IMR-90 (cell line): ENCODE data around the gene PVALEF. TPM values are rescaled to one million over a fixed set of nuclear protein-coding genes. Genes with fewer than 3 reads are reported as not detected.
A peak's percentile ranks its signal among the peaks of the same experiment; 100 is the strongest.

Experiments
- ATAC-seq: fragments of 200-7000 bp; cut with Tn5 transposase; 2 replicates; pipeline ENCODE4 v1.9.1; 2020; ENCODE audit warnings: low read depth, mild to moderate bottlenecking, moderate library complexity
- BruUV-seq: library from RNA; stranded (reverse); fragments of 400-500 nt; replicated peaks from 2 replicates; lab custom pipeline; 2021; lab: Mats Ljungman, UMichigan
- CTCF ChIA-PET: fragments of 300-600 bp; formaldehyde crosslinking; extraction: SDS; loops from one replicate; lab custom pipeline; 2021; ENCODE audit warnings: antibody characterized with exemption; lab: Yijun Ruan, JAX
- POLR2A ChIA-PET: fragments of 300-600 bp; sonication (Branson Sonifier 250); formaldehyde crosslinking; loops from one replicate; lab custom pipeline; 2022; ENCODE audit warnings: antibody characterized with exemption; ENCODE audit not compliant: unreplicated experiment; lab: Charles Lee
- DNase-seq: peaks from one replicate; pipeline ENCODE4 v3.0.0; 2013
- H2AFZ ChIP-seq: replicated peaks from 2 replicates; pipeline ENCODE3; 2013; ENCODE audit warnings: low read length, mild to moderate bottlenecking; ENCODE audit not compliant: poor library complexity
- H2AK5ac ChIP-seq: 2 replicates; pipeline ENCODE4 v1.6.1; 2013; ENCODE audit warnings: low read depth, low read length, inconsistent platforms
- H2AK9ac ChIP-seq: replicated peaks from 2 replicates; pipeline ENCODE3; 2013; ENCODE audit warnings: mild to moderate bottlenecking, low read depth, low read length, moderate library complexity; ENCODE audit not compliant: poor library complexity
- H2BK120ac ChIP-seq: 2 replicates; pipeline ENCODE4 v1.6.1; 2013; ENCODE audit warnings: low read depth, low read length, inconsistent platforms
- H2BK15ac ChIP-seq: 3 replicates; pipeline ENCODE4 v1.6.1; 2013; ENCODE audit warnings: low read depth, low read length, inconsistent platforms
- H2BK20ac ChIP-seq: 2 replicates; pipeline ENCODE4 v1.6.1; 2013; ENCODE audit warnings: low read depth, mild to moderate bottlenecking, inconsistent platforms, low read length, moderate library complexity
- H2BK5ac ChIP-seq: 2 replicates; pipeline ENCODE4 v1.6.1; 2013; ENCODE audit warnings: mild to moderate bottlenecking, low read depth, low read length, inconsistent platforms; ENCODE audit not compliant: poor library complexity, severe bottlenecking
- H3K14ac ChIP-seq: replicated peaks from 2 replicates; pipeline ENCODE4 v1.6.1; 2013; ENCODE audit warnings: low read depth, low read length, inconsistent platforms
- H3K18ac ChIP-seq: 2 replicates; pipeline ENCODE4 v1.6.1; 2013; ENCODE audit warnings: low read depth, low read length, control low read depth
- H3K23ac ChIP-seq: 2 replicates; pipeline ENCODE4 v1.6.1; 2013; ENCODE audit warnings: low read depth, low read length, inconsistent platforms
- H3K27ac ChIP-seq: 2 replicates; pipeline ENCODE4 v1.5.1; 2013; ENCODE audit warnings: mild to moderate bottlenecking, control low read depth, low read length; ENCODE audit not compliant: insufficient read depth
- H3K27me3 ChIP-seq: 2 replicates; pipeline ENCODE4 v1.6.1; 2013; ENCODE audit warnings: low read length; ENCODE audit not compliant: control insufficient read depth, insufficient read depth
- H3K36me3 ChIP-seq: 2 replicates; pipeline ENCODE4 v1.6.1; 2013; ENCODE audit warnings: low read length, mixed read lengths; ENCODE audit not compliant: control insufficient read depth, insufficient read depth
- H3K4ac ChIP-seq: 2 replicates; pipeline ENCODE4 v1.6.1; 2013; ENCODE audit warnings: low read depth, low read length, inconsistent platforms
- H3K4me1 ChIP-seq: 2 replicates; pipeline ENCODE4 v1.6.1; 2013; ENCODE audit warnings: low read length, mixed read lengths; ENCODE audit not compliant: control insufficient read depth, insufficient read depth
- H3K4me2 ChIP-seq: 2 replicates; pipeline ENCODE4 v1.6.1; 2013; ENCODE audit warnings: low read depth, mild to moderate bottlenecking, control low read depth, low read length, moderate library complexity
- H3K4me3 ChIP-seq: 2 replicates; pipeline ENCODE4 v1.5.1; 2013; ENCODE audit warnings: low read depth, mild to moderate bottlenecking, control low read depth, low read length, moderate library complexity; ENCODE audit not compliant: insufficient read depth
- H3K56ac ChIP-seq: 2 replicates; pipeline ENCODE4 v1.6.1; 2013; ENCODE audit warnings: low read length, inconsistent platforms; ENCODE audit not compliant: insufficient read depth; ENCODE audit errors: extremely low read depth
- H3K79me1 ChIP-seq, 2 experiments: 2 replicates each; pipeline ENCODE4 v1.6.1; 2013; ENCODE audit warnings: low read length in 2 of 2, inconsistent platforms in 1 of 2, low read depth in 1 of 2
- H3K9ac ChIP-seq: 2 replicates; pipeline ENCODE4 v1.6.1; 2013; ENCODE audit warnings: low read depth, low read length, control low read depth
- H3K9me1 ChIP-seq: 2 replicates; pipeline ENCODE4 v1.6.1; 2013; ENCODE audit warnings: low read length, inconsistent platforms; ENCODE audit not compliant: insufficient read depth
- H3K9me3 ChIP-seq: 2 replicates; pipeline ENCODE4 v1.6.1; 2013; ENCODE audit warnings: low read length; ENCODE audit not compliant: control insufficient read depth, insufficient read depth
- H4K20me1 ChIP-seq: 2 replicates; pipeline ENCODE4 v1.6.1; 2013; ENCODE audit warnings: low read length, inconsistent platforms; ENCODE audit not compliant: insufficient read depth
- H4K5ac ChIP-seq: 2 replicates; pipeline ENCODE4 v1.6.1; 2013; ENCODE audit warnings: mild to moderate bottlenecking, low read depth, low read length, control low read depth
- H4K8ac ChIP-seq, 2 experiments: 2 replicates each; pipeline ENCODE4 v1.6.1; 2013; ENCODE audit warnings: low read depth in 2 of 2, low read length in 2 of 2, control low read depth in 1 of 2, inconsistent platforms in 1 of 2
- H4K91ac ChIP-seq: 2 replicates; pipeline ENCODE4 v1.6.1; 2013; ENCODE audit warnings: low read depth, low read length, inconsistent platforms; ENCODE audit not compliant: insufficient read depth
- BHLHE40 ChIP-seq: fragments of 150-350 bp; IDR thresholded peaks from 2 replicates; pipeline ENCODE4 v1.6.1; 2016; ENCODE audit warnings: mild to moderate bottlenecking, low read depth, low read length
- CEBPB ChIP-seq: IDR thresholded peaks from 2 replicates; pipeline ENCODE4 v1.6.1; 2012; ENCODE audit warnings: low read depth, low read length, improper control_type of control experiment
- CTCF ChIP-seq: conservative IDR thresholded peaks from 2 replicates; pipeline ENCODE4 v1.5.1; 2012; ENCODE audit warnings: mild to moderate bottlenecking, low read depth, low read length, improper control_type of control experiment
- ELK1 ChIP-seq: fragments of 150-350 bp; IDR thresholded peaks from 2 replicates; pipeline ENCODE4 v1.6.1; 2016; ENCODE audit warnings: low read depth, mild to moderate bottlenecking, low read length, moderate library complexity, borderline replicate concordance
- MAFK ChIP-seq: IDR thresholded peaks from 2 replicates; pipeline ENCODE4 v1.6.1; 2012; ENCODE audit warnings: low read depth, low read length, improper control_type of control experiment
- RCOR1 ChIP-seq: IDR thresholded peaks from 2 replicates; pipeline ENCODE4 v1.6.1; 2012; ENCODE audit warnings: mild to moderate bottlenecking, low read length, improper control_type of control experiment; ENCODE audit not compliant: insufficient replicate concordance
- RFX5 ChIP-seq: IDR thresholded peaks from 2 replicates; pipeline ENCODE4 v1.8.0; 2012; ENCODE audit warnings: low read depth, mild to moderate bottlenecking, low read length, moderate library complexity
- USF2 ChIP-seq: fragments of 150-350 bp; IDR thresholded peaks from 2 replicates; pipeline ENCODE4 v1.6.1; 2017; ENCODE audit warnings: mild to moderate bottlenecking, antibody characterized with exemption, low read length, low read depth
- WGBS, 2 experiments: methylation state at CpG; one replicate each; pipeline versions ENCODE4 v1.1.5 to v1.1.7; 2013; ENCODE audit warnings: missing lambda C conversion rate in 2 of 2; ENCODE audit not compliant: insufficient read length in 1 of 2; ENCODE audit errors: extremely low coverage in 2 of 2; 5-methylcytosine and 5-hydroxymethylcytosine counted together
- dilution Hi-C: fragments of 300-500 bp; cut with HindIII; formaldehyde crosslinking; loops from one replicate; pipeline ENCODE4 v1.14.3; 2018; ENCODE audit warnings: low sequenced_read_pairs; ENCODE audit not compliant: unreplicated experiment
- in situ Hi-C: fragments of 300-500 bp; cut with MboI; formaldehyde crosslinking; loops from 3 replicates; pipeline ENCODE4 v1.14.3; 2019; ENCODE audit warnings: low sequenced_read_pairs, inconsistent platforms, mixed read lengths
- intact Hi-C: fragments of 100-400 bp; cut with micrococcal nuclease; formaldehyde crosslinking; loops from 2 replicates; pipeline ENCODE4 v1.10.0; 2022
- polyA plus RNA-seq, 3 experiments: library from polyadenylated mRNA; depleted of rRNA; stranded (reverse); fragments of >200 nt; gene quantifications; 2 replicates each; pipeline ENCODE4 v1.2.3, GENCODE V29; 2012; ENCODE audit warnings: low replicate concordance in 1 of 3
- total RNA-seq: library from RNA; depleted of rRNA; stranded (reverse); fragments of >200 nt; gene quantifications from 2 replicates; pipeline ENCODE4 v1.2.3, GENCODE V29; 2012

The PVALEF gene
- total and polyA plus RNA-seq, 2 of the 4 experiments (the other 2 are of a cell fraction): not detected

GRCh38 chr17:81135505-81136278 lies 29.6 kb upstream of the PVALEF start (continued):
- no peak for TF ChIP-seq CTCF

- H3K4ac ChIP-seq: no peak overlapping the region
- POLR2A ChIA-PET: no interaction called here
- H2BK15ac ChIP-seq: no peak overlapping the region
- DNase-seq: no peak
- H4K5ac ChIP-seq: no peak overlapping the region
- ATAC-seq: no peak
- H4K8ac ChIP-seq: no peak overlapping the region
- in situ Hi-C loops (no loop called here), intact Hi-C loops (no loop called here), dilution Hi-C loops (no loop called here)
- no peak overlapping the region for H4K91ac ChIP-seq
- CTCF ChIA-PET: no interaction called here
- H3K56ac ChIP-seq: no peak overlapping the region
- no peak overlapping the region for H3K23ac ChIP-seq
- no peak overlapping the region for H2AFZ ChIP-seq
- no peaks in the 10 kb centered on the region for H4K20me1 ChIP-seq
- H3K4me2 ChIP-seq: no peak overlapping the region
- H3K27ac ChIP-seq: no peak overlapping the region
- H2BK120ac ChIP-seq: no peak overlapping the region
- peaks cover 3% of the 10 kb centered on the region; the same call in 1 of the 2 replicates for H3K9me1 ChIP-seq
- 72% methylated on average over 2 of the region's 8 CpGs; no CpG with 5 or more reads in 1 of the 2 experiments for WGBS, 2 experiments
- peaks cover 14% of the 10 kb centered on the region; the same call in 1 of the 2 replicates for H3K27me3 ChIP-seq
- no peak overlapping the region for H3K14ac ChIP-seq
- no peak overlapping the region for H3K9ac ChIP-seq
- no peaks in the 10 kb centered on the region for H3K4me1 ChIP-seq
- no peak overlapping the region for H2BK20ac ChIP-seq
- no peak overlapping the region for H2AK5ac ChIP-seq
- no peak overlapping the region for H3K4me3 ChIP-seq
- no TSS peak for BruUV-seq
- H3K36me3 ChIP-seq: no peaks in the 10 kb centered on the region
- no peak overlapping the region for H2BK5ac ChIP-seq
- no peak overlapping the region for H3K18ac ChIP-seq
- TF ChIP-seq USF2 (no peak), CEBPB (no peak), RCOR1 (no peak), MAFK (no peak), ELK1 (no peak), BHLHE40 (no peak), CTCF (no peak), RFX5 (no peak)
- peak overlapping the region; percentile 23 for H2AK9ac ChIP-seq
- no peaks in the 10 kb centered on the region for H3K79me1 ChIP-seq
- H3K9me3 ChIP-seq: no peaks in the 10 kb centered on the region
Observed at GRCh38 chr17:81136366-81136765, 28.9 kb upstream of the PVALEF start.
